SU-DHL-6 (cell line): Measurements from ENCODE around the gene NR4A3.

Experiments
- CTCF ChIP-seq: fragments of 200-600 bp; sonication (generic); IDR thresholded peaks from one replicate; pipeline ENCODE4 v1.5.1; 2017; ENCODE audit warnings: antibody characterized with exemption, mild to moderate bottlenecking, low read length, moderate library complexity; ENCODE audit not compliant: insufficient read depth, poor library complexity, severe bottlenecking
- EZH2phosphoT487 ChIP-seq: fragments of 200-600 bp; sonication (generic), shearing (Covaris generic); conservative IDR thresholded peaks from 2 replicates; pipeline ENCODE4 v1.6.1; 2018; ENCODE audit warnings: mild to moderate bottlenecking, antibody characterized with exemption, low read length, moderate library complexity, mixed read lengths

- TF ChIP-seq CTCF (no peak), EZH2phosphoT487 (no peak)
These were observed 45.9 kb downstream of the NR4A3 start for GRCh38 chr9:99867536-99867935.
